Panc1 (cell line): ENCODE measurements around the gene LRRN3. TPM values are rescaled to one million over a fixed set of nuclear protein-coding genes. Genes with fewer than 3 reads are reported as not detected.

Experiments
- ATAC-seq: fragments of 200-7000 bp; cut with Tn5 transposase; 2 replicates; pipeline ENCODE4 v1.9.1; 2020; ENCODE audit warnings: mild to moderate bottlenecking, moderate library complexity
- BruUV-seq: library from RNA; stranded (reverse); fragments of 400-500 nt; replicated peaks from 2 replicates; lab custom pipeline; 2021; lab: Mats Ljungman, UMichigan
- CTCF ChIA-PET: fragments of 300-600 bp; sonication (Branson Sonifier 250); formaldehyde crosslinking; loops from one replicate; lab custom pipeline; 2022; ENCODE audit warnings: antibody characterized with exemption; lab: Charles Lee
- POLR2A ChIA-PET: fragments of 300-600 bp; sonication (Branson Sonifier 250); formaldehyde crosslinking; loops from one replicate; lab custom pipeline; 2022; ENCODE audit warnings: antibody characterized with exemption; lab: Charles Lee
- DNase-seq: peaks from one replicate; pipeline ENCODE4 v3.0.0-alpha.2; 2010; ENCODE audit warnings: low read depth, low spot score
- H3K27ac ChIP-seq: 2 replicates; pipeline ENCODE4 v1.5.1; 2011; ENCODE audit warnings: mild to moderate bottlenecking, low read length, inconsistent platforms
- H3K27me3 ChIP-seq: fragments of 200-500 bp; sonication (Bioruptor generic); 2 replicates; pipeline ENCODE4 v1.6.0; 2014; ENCODE audit warnings: low read length, inconsistent platforms; ENCODE audit not compliant: control insufficient read depth, insufficient read depth
- H3K36me3 ChIP-seq: fragments of 200-500 bp; sonication (Bioruptor generic); 2 replicates; pipeline ENCODE4 v1.5.1; 2014; ENCODE audit warnings: inconsistent platforms, mild to moderate bottlenecking, low read length, moderate library complexity; ENCODE audit not compliant: control insufficient read depth, insufficient read depth
- H3K4me1 ChIP-seq: 2 replicates; pipeline ENCODE4 v1.5.1; 2011; ENCODE audit warnings: inconsistent platforms, mild to moderate bottlenecking, low read length, moderate library complexity; ENCODE audit not compliant: control insufficient read depth, insufficient read depth
- H3K4me3 ChIP-seq, 2 experiments: 2 replicates each; pipeline ENCODE4 v1.5.1; 2011 to 2012; ENCODE audit warnings: low read depth in 2 of 2, low read length in 2 of 2, mild to moderate bottlenecking in 2 of 2, inconsistent platforms in 1 of 2, moderate library complexity in 1 of 2
- H3K9me3 ChIP-seq: fragments of 200-500 bp; sonication (Bioruptor generic); 2 replicates; pipeline ENCODE4 v1.5.1; 2014; ENCODE audit warnings: low read depth, mild to moderate bottlenecking, inconsistent platforms, low read length, moderate library complexity; ENCODE audit not compliant: control insufficient read depth, insufficient read depth
- CTCF ChIP-seq: fragments of 450-650 bp; IDR thresholded peaks from 2 replicates; pipeline ENCODE4 v1.5.1; 2017; ENCODE audit warnings: mild to moderate bottlenecking
- POLR2AphosphoS5 ChIP-seq: IDR thresholded peaks from 2 replicates; pipeline ENCODE4 v1.6.1; 2012; ENCODE audit warnings: mild to moderate bottlenecking, low read depth, low read length, moderate library complexity
- REST ChIP-seq, 2 experiments: IDR thresholded peaks; 2 replicates each; pipeline ENCODE4 v1.6.1; 2011 to 2012; ENCODE audit warnings: low read depth in 2 of 2, control low read depth in 1 of 2, low read length in 1 of 2, mild to moderate bottlenecking in 1 of 2, moderate library complexity in 1 of 2; ENCODE audit not compliant: insufficient read depth in 1 of 2
- SIN3A ChIP-seq: IDR thresholded peaks from 2 replicates; pipeline ENCODE4 v1.6.1; 2012; ENCODE audit warnings: low read depth, mild to moderate bottlenecking, low read length, moderate library complexity, borderline replicate concordance; ENCODE audit not compliant: insufficient read depth
- TCF7L2 ChIP-seq: IDR thresholded peaks from 2 replicates; pipeline ENCODE4 v1.6.1; 2011; ENCODE audit warnings: mild to moderate bottlenecking, low read depth, low read length, inconsistent platforms
- in situ Hi-C: cut with HindIII; loops from 2 replicates; pipeline ENCODE4 v1.10.0; 2016; ENCODE audit warnings: low sequenced_read_pairs, low pct_unique_long_range_greater_than_20kb
- intact Hi-C: fragments of 100-400 bp; cut with micrococcal nuclease; formaldehyde crosslinking; loops from one replicate; pipeline ENCODE4 v1.10.0; 2022; ENCODE audit not compliant: unreplicated experiment
- total RNA-seq: library from RNA; stranded (reverse); gene quantifications from one replicate; pipeline ENCODE4 v1.2.1, GENCODE V29; 2021; ENCODE audit not compliant: unreplicated experiment

LRRN3 gene
- total RNA-seq, 1 experiment from 2014 or later: 0.15 TPM

- Histone ChIP-seq H3K27me3 (no peaks in the 10 kb centered on the region), H3K9me3 (no peaks in the 10 kb centered on the region), H3K27ac (no peak overlapping the region), H3K36me3 (no peaks in the 10 kb centered on the region), H3K4me1 (no peaks in the 10 kb centered on the region), H3K4me3 (no peak overlapping the region)
- POLR2A ChIA-PET: no interaction called here
- intact Hi-C loops (loop anchor here (10.0 kb wide), 1 partner anchor 1264 kb away; no protein-coding TSS in a partner anchor), in situ Hi-C loops (no loop called here)
- BruUV-seq: no TSS peak
- DNase-seq (no peak), ATAC-seq (no peak)
- no peak for TF ChIP-seq POLR2AphosphoS5
- no peak for TF ChIP-seq SIN3A
- no peak for TF ChIP-seq REST (IDR thresholded peaks at IDR 0.05; ENCODE audit: insufficient read depth in 1 of 2, low read depth in 2 of 2, low read length in 1 of 2)
- TF ChIP-seq CTCF: no peak
- TF ChIP-seq TCF7L2: no peak
- CTCF ChIA-PET: no interaction called here
These were observed 17.6 kb downstream of the LRRN3 start for GRCh38 chr7:111108496-111108895.

GRCh38 chr7:111112439-111112838 lies 21.5 kb downstream of the LRRN3 start:
- CTCF ChIA-PET: no interaction called here
- Histone ChIP-seq H3K9me3 (no peaks in the 10 kb centered on the region), H3K36me3 (no peaks in the 10 kb centered on the region), H3K27me3 (no peaks in the 10 kb centered on the region), H3K4me1 (no peaks in the 10 kb centered on the region), H3K4me3 (no peak overlapping the region), H3K27ac (no peak overlapping the region)
- DNase-seq (no peak), ATAC-seq (no peak)
- POLR2A ChIA-PET: no interaction called here
- BruUV-seq: no TSS peak
- intact Hi-C loops: no loop called here
- in situ Hi-C loops: no loop called here
- TF ChIP-seq POLR2AphosphoS5 (no peak), TCF7L2 (no peak), CTCF (no peak), REST (IDR thresholded peaks at IDR 0.05; ENCODE audit: insufficient read depth in 1 of 2, low read depth in 2 of 2, low read length in 1 of 2) (no peak), SIN3A (no peak)
